ENCODE measurements around the gene LSM12.
A peak's percentile ranks its signal among the peaks of the same experiment; 100 is the strongest.

Gene LSM12

GRCh38 chr17:44066204-44066930 is at the start of gene LSM12:
TSS of gene LSM12 (minus strand) at chr17:44066671. CDS start at chr17:44066587, 84 bp downstream.
- no peak for TF ChIP-seq CTCF (IDR thresholded peaks at IDR 0.05; ENCODE audit: extremely low read depth, insufficient read depth, missing control alignments)
- DNase-seq (ENCODE audit: low spot score): peak; percentile 94
- in situ Hi-C loops (cut with MboI; ENCODE audit: low pct_unique_long_range_greater_than_20kb, low sequenced_read_pairs, unreplicated experiment): no loop called here

GRCh38 chr17:44115585-44116415 is 49.3 kb upstream of the LSM12 start:
- in situ Hi-C loops (cut with MboI; ENCODE audit: low pct_unique_long_range_greater_than_20kb, low sequenced_read_pairs, unreplicated experiment): no loop called here
- TF ChIP-seq CTCF (IDR thresholded peaks at IDR 0.05; ENCODE audit: extremely low read depth, insufficient read depth, missing control alignments): peak; percentile 64
- DNase-seq (ENCODE audit: low spot score): no peak

- TF ChIP-seq CTCF (IDR thresholded peaks at IDR 0.05; ENCODE audit: extremely low read depth, insufficient read depth, missing control alignments): no peak
- in situ Hi-C loops (cut with MboI; ENCODE audit: low pct_unique_long_range_greater_than_20kb, low sequenced_read_pairs, unreplicated experiment): no loop called here
- DNase-seq (ENCODE audit: low spot score): no peak
These were observed 47.7 kb upstream of the LSM12 start for GRCh38 chr17:44113868-44114840.

GRCh38 chr17:44113382-44113781 is 46.9 kb upstream of the LSM12 start:
- in situ Hi-C loops (cut with MboI; ENCODE audit: low pct_unique_long_range_greater_than_20kb, low sequenced_read_pairs, unreplicated experiment): no loop called here
- no peak for DNase-seq (ENCODE audit: low spot score)
- TF ChIP-seq CTCF (IDR thresholded peaks at IDR 0.05; ENCODE audit: extremely low read depth, insufficient read depth, missing control alignments): no peak

- DNase-seq (ENCODE audit: low spot score): no peak
- TF ChIP-seq CTCF (IDR thresholded peaks at IDR 0.05; ENCODE audit: extremely low read depth, insufficient read depth, missing control alignments): no peak
- in situ Hi-C loops (cut with MboI; ENCODE audit: low pct_unique_long_range_greater_than_20kb, low sequenced_read_pairs, unreplicated experiment): no loop called here
These were observed 46.1 kb upstream of the LSM12 start for GRCh38 chr17:44112284-44113280.

All from GM13977 (cell line).